Peyer's patch (tissue), 4 donors: ENCODE data around the gene CDC20B.

Source experiments
- CTCF ChIP-seq, 6 experiments: fragments of 450-650 bp in 4 of 6; fragments of 200-600 bp in 2 of 6; sonication (generic) in 1 of 6; IDR thresholded peaks; one replicate each; pipeline ENCODE4 v1.5.1; 2017 to 2019; ENCODE audit warnings: antibody characterized with exemption in 6 of 6, mild to moderate bottlenecking in 3 of 6, moderate library complexity in 1 of 6
- POLR2A ChIP-seq, 2 donors: fragments of 450-650 bp; IDR thresholded peaks; one replicate each; pipeline ENCODE4 v1.5.1; 2017; ENCODE audit warnings: antibody characterized with exemption in 2 of 2, mild to moderate bottlenecking in 2 of 2, moderate library complexity in 2 of 2

- TF ChIP-seq CTCF (IDR thresholded peaks at IDR 0.05) = no peak
- TF ChIP-seq POLR2A (IDR thresholded peaks at IDR 0.05) = no peak
These were observed 46.8 kb upstream of the CDC20B start for GRCh38 chr5:55219770-55220169.
